Neural cell (in vitro differentiated cells): ENCODE data around the gene BUD23.

Experiments used
- CTCF ChIP-seq: fragments of 450-650 bp; IDR thresholded peaks from 2 replicates; pipeline ENCODE4 v1.5.1; 2014; ENCODE audit warnings: antibody characterized with exemption, mild to moderate bottlenecking, moderate library complexity; ENCODE audit not compliant: poor library complexity, severe bottlenecking
- EP300 ChIP-seq: fragments of 450-650 bp; conservative IDR thresholded peaks from 2 replicates; pipeline ENCODE4 v1.6.1; 2014; ENCODE audit warnings: antibody characterized with exemption, mild to moderate bottlenecking, moderate library complexity; ENCODE audit not compliant: poor library complexity, severe bottlenecking
- EZH2 ChIP-seq: fragments of 200-600, 300-800 bp; shearing (Covaris generic), sonication (generic); IDR thresholded peaks from 2 replicates; pipeline ENCODE4 v1.6.1; 2014; ENCODE audit warnings: antibody characterized with exemption, low read length, borderline replicate concordance, mild to moderate bottlenecking; ENCODE audit not compliant: insufficient read depth, poor library complexity, severe bottlenecking
- RAD21 ChIP-seq: fragments of 450-650 bp; conservative IDR thresholded peaks from 2 replicates; pipeline ENCODE4 v1.6.1; 2014; ENCODE audit warnings: antibody characterized with exemption, mild to moderate bottlenecking, moderate library complexity
- TAF1 ChIP-seq: IDR thresholded peaks from 2 replicates; pipeline ENCODE4 v1.6.1; 2012; ENCODE audit warnings: low read depth

GRCh38 chr7:73715648-73716317 lies 32.4 kb downstream of the BUD23 start:
- TF ChIP-seq CTCF (no peak), RAD21 (no peak), EZH2 (no peak), EP300 (no peak), TAF1 (no peak)
